ENCODE results near the gene RIMBP2. TPM values are rescaled to one million over a fixed set of nuclear protein-coding genes. Genes with fewer than 3 reads are reported as not detected.
"Not testable (repeated sequence)": the region's sequence is repeated elsewhere in the genome, so short reads cannot be mapped to it uniquely, and the experiment has no call there.

Gene RIMBP2
- polyA plus RNA-seq, 4 donors: 11.6 to 17.8 (median 15.1) TPM

GRCh38 chr12:130706885-130707570 lies 9.1 kb downstream of the RIMBP2 start:
- no peak for DNase-seq (ENCODE audit: low read depth in 4 of 4, low spot score in 3 of 4)

- no peak for DNase-seq (ENCODE audit: low read depth in 4 of 4, low spot score in 3 of 4)
These were observed 9.8 kb downstream of the RIMBP2 start for GRCh38 chr12:130706311-130706710.

GRCh38 chr12:130705178-130705822 lies 10.8 kb downstream of the RIMBP2 start:
- DNase-seq (ENCODE audit: low read depth in 4 of 4, low spot score in 3 of 4): no peak

DNA sequence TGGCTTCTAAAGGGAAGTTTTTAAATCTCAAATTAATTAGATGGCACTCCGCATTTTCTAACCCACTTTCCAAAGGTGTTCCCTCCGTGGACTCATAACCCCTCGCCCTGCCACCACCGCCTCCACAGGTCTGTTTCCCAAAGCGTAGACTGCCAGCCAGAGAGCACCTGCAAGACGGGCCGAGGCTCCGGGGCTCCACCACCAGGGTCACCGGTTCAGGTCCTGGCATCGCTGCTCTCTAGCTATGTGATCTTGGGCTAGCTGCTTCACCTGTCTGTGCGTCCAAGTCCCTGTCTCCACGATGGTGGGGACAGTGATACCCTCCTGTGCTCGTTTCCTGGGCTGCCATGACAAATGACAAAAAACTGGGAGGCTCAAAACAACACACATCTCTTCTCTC lies 11.5 kb downstream of the RIMBP2 start:
- DNase-seq (ENCODE audit: low read depth in 4 of 4, low spot score in 3 of 4): no peak

DNA sequence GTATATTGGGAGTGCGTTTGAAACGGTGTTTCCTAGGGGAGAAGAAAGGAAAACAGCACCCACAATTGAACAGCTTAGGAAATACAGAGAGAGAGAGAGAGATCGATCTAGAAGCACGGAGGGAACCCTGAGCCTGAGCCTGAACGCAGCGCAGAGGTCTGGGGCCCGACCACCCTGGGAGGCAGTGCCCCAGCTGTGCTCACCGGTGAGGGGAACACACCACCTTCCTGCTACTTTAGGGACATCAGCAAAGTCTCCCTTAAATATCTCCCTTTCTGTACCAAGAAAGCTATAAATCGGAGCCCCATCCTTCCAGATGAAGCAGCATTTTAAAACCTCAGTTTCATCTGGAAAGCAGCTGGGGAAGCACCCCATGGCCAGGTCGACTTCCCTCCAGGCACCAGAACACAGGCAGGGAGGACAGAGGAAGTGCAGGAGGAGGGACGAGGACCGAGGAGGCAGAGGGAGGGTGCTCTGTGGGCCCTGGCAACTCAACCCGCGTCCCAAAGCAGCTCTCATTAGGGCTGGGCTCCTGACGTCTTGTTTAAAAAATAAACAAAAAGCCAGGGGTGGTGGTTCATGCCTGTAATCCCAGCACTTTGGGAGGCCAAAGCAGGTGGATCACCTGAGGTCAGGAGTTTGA lies 12.2 kb downstream of the RIMBP2 start:
- DNase-seq (ENCODE audit: low read depth in 4 of 4, low spot score in 3 of 4): no peak

DNA sequence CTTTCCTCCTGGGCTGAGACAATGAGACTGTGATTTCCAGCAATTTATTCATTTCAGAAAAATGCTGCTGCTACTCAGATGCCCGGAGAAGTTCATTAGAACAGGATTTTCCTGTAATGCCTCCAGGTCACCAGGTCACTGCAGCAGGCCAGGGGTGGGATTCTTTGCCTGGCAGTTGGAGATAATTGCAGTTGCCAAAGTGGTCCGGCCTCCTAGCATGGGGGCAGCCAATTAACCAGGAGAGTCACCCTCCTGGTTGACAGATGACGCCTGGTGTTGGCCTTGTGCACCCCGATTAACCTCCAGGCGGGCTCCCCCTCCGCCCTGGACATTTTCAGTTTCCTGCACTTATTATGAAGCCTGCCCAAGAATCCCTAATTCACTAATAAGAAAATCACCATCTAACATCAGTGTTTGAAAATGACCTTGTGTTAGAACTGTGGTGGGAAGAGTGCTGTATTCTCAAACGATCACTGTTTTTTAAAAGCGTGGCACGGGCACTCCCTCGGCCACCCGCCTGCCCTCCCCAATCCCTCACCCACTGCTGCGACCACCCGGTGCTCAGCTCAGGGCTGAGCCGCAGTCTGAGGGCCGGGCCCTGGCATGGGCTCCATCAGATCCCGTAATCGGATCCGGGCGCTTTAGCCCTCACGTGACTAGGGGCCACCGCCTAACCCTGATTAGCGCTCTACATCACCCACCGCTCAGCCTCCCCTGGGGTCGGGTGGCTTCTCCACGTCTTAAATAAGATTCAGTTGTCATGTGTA lies 12.9 kb downstream of the RIMBP2 start:
- no peak for DNase-seq (ENCODE audit: low read depth in 4 of 4, low spot score in 3 of 4)

DNA sequence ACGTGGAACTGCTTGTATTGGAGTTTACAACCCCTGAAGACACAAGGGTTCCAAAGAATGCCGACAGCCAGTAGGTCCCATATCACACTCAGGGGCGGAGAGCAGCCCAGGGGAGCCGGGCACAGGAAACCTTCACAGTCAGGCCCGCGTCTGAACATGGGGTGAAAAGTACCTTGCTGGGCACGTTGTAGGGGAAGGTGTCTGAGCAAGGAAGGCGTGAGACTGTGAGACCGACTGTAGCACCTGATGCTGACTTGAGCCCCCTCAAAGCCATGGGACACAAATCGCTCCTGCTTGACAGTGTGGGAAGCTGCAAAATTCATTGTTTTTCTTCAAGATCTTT lies 14.7 kb downstream of the RIMBP2 start:
- DNase-seq (ENCODE audit: low read depth in 4 of 4, low spot score in 3 of 4): no peak

DNA sequence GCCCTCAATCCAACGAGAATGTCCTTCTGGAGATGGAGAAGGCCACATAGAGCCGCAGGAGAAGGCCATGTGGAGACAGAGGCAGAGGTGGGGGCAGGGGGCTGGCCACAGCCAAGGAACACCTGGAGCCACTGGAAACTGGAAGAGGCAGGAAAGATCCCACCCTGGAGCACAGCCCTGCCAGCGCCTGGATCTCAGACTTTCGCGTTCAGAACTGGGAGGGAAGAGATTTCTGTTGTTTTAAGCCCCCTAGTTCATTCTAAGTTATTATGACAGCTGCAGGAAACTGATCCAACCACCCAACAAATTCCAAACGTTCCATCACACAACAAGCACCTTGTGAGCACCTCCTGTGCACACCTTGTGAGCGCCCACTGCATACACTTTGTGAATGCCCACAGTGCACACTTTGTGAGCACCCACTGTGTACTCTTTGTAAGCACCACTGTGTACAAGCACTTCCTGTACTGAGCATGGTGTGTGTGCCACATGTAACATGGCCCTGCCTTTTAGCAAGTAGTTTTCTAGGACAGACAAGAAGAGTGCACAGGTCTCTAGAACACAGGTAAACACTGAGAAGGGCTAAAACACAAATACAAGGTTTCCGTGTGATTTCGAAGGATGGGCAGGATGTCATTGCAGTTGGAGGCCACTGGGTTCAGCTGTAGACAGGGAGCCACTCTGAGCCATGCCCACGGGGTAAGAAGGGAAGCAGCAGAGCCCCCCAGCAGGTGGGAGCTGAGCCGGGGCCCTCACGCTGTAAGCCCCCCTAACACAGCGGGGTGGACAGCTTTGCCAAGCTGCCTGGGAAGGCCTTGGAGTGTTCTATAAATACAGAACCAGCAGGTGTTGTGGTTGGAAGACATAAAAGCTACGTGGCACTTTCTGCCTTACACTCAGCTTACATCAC lies 15.4 kb downstream of the RIMBP2 start:
- no peak for DNase-seq (ENCODE audit: low read depth in 4 of 4, low spot score in 3 of 4)

- no peak for DNase-seq (ENCODE audit: low read depth in 4 of 4, low spot score in 3 of 4)
These were observed 18.0 kb downstream of the RIMBP2 start for GRCh38 chr12:130698106-130698505.

DNA sequence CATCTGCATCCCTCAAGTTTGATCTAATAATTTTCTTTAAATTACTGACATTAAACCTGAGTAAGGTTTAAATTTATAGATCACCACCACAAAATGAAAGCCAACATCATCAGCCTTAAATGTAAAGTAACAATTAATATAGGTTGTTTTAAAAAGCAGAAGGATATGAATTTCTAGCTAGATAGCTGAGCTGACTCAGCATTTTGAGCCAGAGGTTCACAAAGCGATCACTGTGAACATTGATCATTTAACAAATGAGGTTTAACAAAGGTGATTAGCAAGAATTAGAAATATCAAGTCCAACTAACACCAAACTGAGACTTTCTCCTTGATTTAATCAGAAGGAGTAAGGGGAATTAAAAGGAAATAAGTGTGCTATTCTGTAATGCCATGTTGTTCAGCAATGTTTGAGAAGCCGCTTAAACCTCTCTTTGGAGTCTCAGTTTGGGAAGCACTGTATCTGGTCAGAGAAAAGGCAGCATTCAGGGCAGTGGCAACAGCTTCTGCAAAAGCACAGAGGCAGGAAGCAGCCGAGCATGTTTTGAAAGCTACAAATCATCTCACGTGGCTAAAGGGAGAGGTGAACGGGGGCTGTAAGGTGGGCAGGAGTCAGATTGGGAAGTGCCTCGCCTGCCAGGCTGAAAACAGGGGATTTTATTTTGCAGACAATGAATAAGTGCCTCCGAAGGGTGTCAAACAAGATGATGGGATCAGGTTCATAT lies 19.6 kb downstream of the RIMBP2 start:
- no peak for DNase-seq (ENCODE audit: low read depth in 4 of 4, low spot score in 3 of 4)

DNA sequence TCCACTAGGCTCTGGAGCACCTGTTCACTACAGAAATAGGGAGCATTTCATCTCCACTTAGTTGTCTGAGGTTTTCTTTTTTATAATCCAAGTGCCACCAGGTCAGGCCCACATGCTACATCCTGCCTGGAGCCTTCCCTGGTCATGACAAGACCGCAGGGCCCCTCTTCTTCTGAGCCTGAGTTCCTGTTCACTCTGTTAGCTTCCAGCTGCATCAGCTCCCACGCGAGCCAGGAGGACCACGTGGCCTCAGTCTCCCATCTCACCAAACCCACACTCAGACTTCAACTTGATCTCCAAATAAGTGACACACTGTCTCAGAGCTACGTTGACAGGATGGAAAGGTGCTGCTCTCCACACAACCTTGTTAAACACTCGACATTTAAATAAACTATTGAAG lies 21.0 kb downstream of the RIMBP2 start:
- no peak for DNase-seq (ENCODE audit: low read depth in 4 of 4, low spot score in 3 of 4)

- no peak for DNase-seq (ENCODE audit: low read depth in 4 of 4, low spot score in 3 of 4)
These were observed 26.4 kb downstream of the RIMBP2 start for GRCh38 chr12:130689408-130690405.

- not testable (repeated sequence) for DNase-seq (ENCODE audit: low read depth in 4 of 4, low spot score in 3 of 4)
These were observed 27.1 kb downstream of the RIMBP2 start for GRCh38 chr12:130688999-130689398.

GRCh38 chr12:130687796-130688778 lies 28.0 kb downstream of the RIMBP2 start:
- no peak for DNase-seq (ENCODE audit: low read depth in 4 of 4, low spot score in 3 of 4)

DNA sequence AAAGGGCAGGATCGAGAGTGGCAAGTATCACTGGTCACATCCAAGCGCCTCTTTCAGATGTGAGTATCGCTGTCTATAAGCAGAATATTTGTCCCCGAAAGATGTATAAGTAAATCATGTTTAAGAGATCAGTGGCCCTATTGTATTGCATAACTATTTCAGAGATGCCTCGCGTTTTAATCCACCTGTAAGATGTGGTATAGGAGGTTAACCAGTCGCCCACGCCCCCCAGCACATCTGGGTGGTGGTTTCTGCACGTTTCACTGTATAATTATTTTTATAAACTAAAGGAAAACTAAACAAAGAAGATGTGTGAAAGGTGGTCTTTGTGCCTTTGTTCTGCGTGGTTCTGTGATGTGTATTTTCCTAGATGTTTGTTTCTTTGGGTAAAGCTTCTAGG lies 28.9 kb downstream of the RIMBP2 start:
- DNase-seq (ENCODE audit: low read depth in 4 of 4, low spot score in 3 of 4): no peak

DNA sequence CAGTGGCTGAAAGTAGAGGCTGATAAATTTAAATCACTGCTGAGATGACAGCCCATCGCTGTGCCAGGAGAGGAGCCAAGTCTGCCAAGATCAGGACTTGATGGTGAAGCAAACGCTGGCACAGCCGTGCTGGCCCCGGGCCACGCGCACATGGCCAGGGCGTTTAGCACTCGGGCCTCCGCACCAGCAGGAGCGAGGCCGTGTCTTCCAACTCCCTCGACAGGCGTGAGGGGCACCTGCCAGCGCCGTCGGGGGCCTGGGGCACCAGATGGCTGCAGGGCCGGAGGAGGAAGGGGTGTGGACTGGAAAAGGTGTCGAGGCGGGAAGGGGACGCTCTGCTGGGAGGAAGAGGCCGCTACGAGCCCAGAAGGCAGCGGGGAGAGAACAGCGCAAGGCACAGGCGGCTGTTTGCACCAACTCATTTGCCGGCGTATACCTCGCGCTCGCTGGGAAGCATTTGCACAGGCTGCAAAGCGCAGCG lies 29.5 kb downstream of the RIMBP2 start:
- DNase-seq (ENCODE audit: low read depth in 4 of 4, low spot score in 3 of 4): no peak

DNA sequence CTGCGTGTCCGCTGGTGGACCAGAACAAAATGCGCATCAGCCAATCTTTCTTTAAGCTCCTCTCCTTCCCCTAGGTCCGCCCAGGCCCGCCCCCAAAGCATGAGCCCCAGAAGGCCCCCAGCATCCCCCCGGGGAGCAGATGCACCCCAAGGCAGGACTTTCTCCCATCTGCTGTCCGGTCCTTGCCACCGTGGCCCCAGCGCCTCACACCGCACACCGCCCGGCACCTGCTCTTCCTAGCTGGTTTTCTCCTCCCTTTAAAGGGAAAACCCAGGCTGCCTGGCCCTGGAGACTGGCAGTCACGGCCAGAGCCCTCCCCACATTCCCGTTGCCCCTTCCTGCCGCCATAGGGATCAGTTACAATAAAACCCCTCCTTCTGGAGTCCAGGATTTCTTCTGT lies 30.2 kb downstream of the RIMBP2 start:
- DNase-seq (ENCODE audit: low read depth in 4 of 4, low spot score in 3 of 4): no peak
